Panc1 (cell line): ENCODE results near the gene ADM2. TPM values are rescaled to one million over a fixed set of nuclear protein-coding genes. Genes with fewer than 3 reads are reported as not detected.

ENCODE experiments used
- ATAC-seq: fragments of 200-7000 bp; cut with Tn5 transposase; 2 replicates; pipeline ENCODE4 v1.9.1; 2020; ENCODE audit warnings: mild to moderate bottlenecking, moderate library complexity
- BruUV-seq: library from RNA; stranded (reverse); fragments of 400-500 nt; replicated peaks from 2 replicates; lab custom pipeline; 2021; lab: Mats Ljungman, UMichigan
- CTCF ChIA-PET: fragments of 300-600 bp; sonication (Branson Sonifier 250); formaldehyde crosslinking; loops from one replicate; lab custom pipeline; 2022; ENCODE audit warnings: antibody characterized with exemption; lab: Charles Lee
- POLR2A ChIA-PET: fragments of 300-600 bp; sonication (Branson Sonifier 250); formaldehyde crosslinking; loops from one replicate; lab custom pipeline; 2022; ENCODE audit warnings: antibody characterized with exemption; lab: Charles Lee
- DNase-seq: peaks from one replicate; pipeline ENCODE4 v3.0.0-alpha.2; 2010; ENCODE audit warnings: low read depth, low spot score
- H3K27ac ChIP-seq: 2 replicates; pipeline ENCODE4 v1.5.1; 2011; ENCODE audit warnings: mild to moderate bottlenecking, low read length, inconsistent platforms
- H3K27me3 ChIP-seq: fragments of 200-500 bp; sonication (Bioruptor generic); 2 replicates; pipeline ENCODE4 v1.6.0; 2014; ENCODE audit warnings: low read length, inconsistent platforms; ENCODE audit not compliant: control insufficient read depth, insufficient read depth
- H3K36me3 ChIP-seq: fragments of 200-500 bp; sonication (Bioruptor generic); 2 replicates; pipeline ENCODE4 v1.5.1; 2014; ENCODE audit warnings: inconsistent platforms, mild to moderate bottlenecking, low read length, moderate library complexity; ENCODE audit not compliant: control insufficient read depth, insufficient read depth
- H3K4me1 ChIP-seq: 2 replicates; pipeline ENCODE4 v1.5.1; 2011; ENCODE audit warnings: inconsistent platforms, mild to moderate bottlenecking, low read length, moderate library complexity; ENCODE audit not compliant: control insufficient read depth, insufficient read depth
- H3K4me3 ChIP-seq, 2 experiments: 2 replicates each; pipeline ENCODE4 v1.5.1; 2011 to 2012; ENCODE audit warnings: low read depth in 2 of 2, low read length in 2 of 2, mild to moderate bottlenecking in 2 of 2, inconsistent platforms in 1 of 2, moderate library complexity in 1 of 2
- H3K9me3 ChIP-seq: fragments of 200-500 bp; sonication (Bioruptor generic); 2 replicates; pipeline ENCODE4 v1.5.1; 2014; ENCODE audit warnings: low read depth, mild to moderate bottlenecking, inconsistent platforms, low read length, moderate library complexity; ENCODE audit not compliant: control insufficient read depth, insufficient read depth
- POLR2AphosphoS5 ChIP-seq: IDR thresholded peaks from 2 replicates; pipeline ENCODE4 v1.6.1; 2012; ENCODE audit warnings: mild to moderate bottlenecking, low read depth, low read length, moderate library complexity
- REST ChIP-seq, 2 experiments: IDR thresholded peaks; 2 replicates each; pipeline ENCODE4 v1.6.1; 2011 to 2012; ENCODE audit warnings: low read depth in 2 of 2, control low read depth in 1 of 2, low read length in 1 of 2, mild to moderate bottlenecking in 1 of 2, moderate library complexity in 1 of 2; ENCODE audit not compliant: insufficient read depth in 1 of 2
- SIN3A ChIP-seq: IDR thresholded peaks from 2 replicates; pipeline ENCODE4 v1.6.1; 2012; ENCODE audit warnings: low read depth, mild to moderate bottlenecking, low read length, moderate library complexity, borderline replicate concordance; ENCODE audit not compliant: insufficient read depth
- TCF7L2 ChIP-seq: IDR thresholded peaks from 2 replicates; pipeline ENCODE4 v1.6.1; 2011; ENCODE audit warnings: mild to moderate bottlenecking, low read depth, low read length, inconsistent platforms
- in situ Hi-C: cut with HindIII; loops from 2 replicates; pipeline ENCODE4 v1.10.0; 2016; ENCODE audit warnings: low sequenced_read_pairs, low pct_unique_long_range_greater_than_20kb
- intact Hi-C: fragments of 100-400 bp; cut with micrococcal nuclease; formaldehyde crosslinking; loops from one replicate; pipeline ENCODE4 v1.10.0; 2022; ENCODE audit not compliant: unreplicated experiment
- total RNA-seq: library from RNA; stranded (reverse); gene quantifications from one replicate; pipeline ENCODE4 v1.2.1, GENCODE V29; 2021; ENCODE audit not compliant: unreplicated experiment
- TF ChIP-seq, protein P1 (sequence below): fragments of 450-650 bp; IDR thresholded peaks from 2 replicates; pipeline ENCODE4 v1.5.1; 2017; ENCODE audit warnings: mild to moderate bottlenecking

Gene ADM2
- total RNA-seq, 1 experiment from 2014 or later: 3.9 TPM

GRCh38 chr22:50439314-50439870 is 42.0 kb upstream of the ADM2 start:
- Histone ChIP-seq H3K4me1 (peaks cover 6% of the 10 kb centered on the region), H3K27me3 (no peaks in the 10 kb centered on the region), H3K27ac (no peak overlapping the region), H3K9me3 (no peaks in the 10 kb centered on the region), H3K36me3 (no peaks in the 10 kb centered on the region), H3K4me3 (no peak overlapping the region)
- ChIA-PET CTCF (interaction anchor here (0.6 kb wide), 1 partner anchor 59 kb away, joined by 3 read pairs; no protein-coding TSS in a partner anchor), POLR2A (no interaction called here)
- intact Hi-C loops (no loop called here), in situ Hi-C loops (no loop called here)
- no peak for TF ChIP-seq SIN3A
- no peak for TF ChIP-seq TCF7L2
- TF ChIP-seq POLR2AphosphoS5: no peak
- TF ChIP-seq, protein P1, sequence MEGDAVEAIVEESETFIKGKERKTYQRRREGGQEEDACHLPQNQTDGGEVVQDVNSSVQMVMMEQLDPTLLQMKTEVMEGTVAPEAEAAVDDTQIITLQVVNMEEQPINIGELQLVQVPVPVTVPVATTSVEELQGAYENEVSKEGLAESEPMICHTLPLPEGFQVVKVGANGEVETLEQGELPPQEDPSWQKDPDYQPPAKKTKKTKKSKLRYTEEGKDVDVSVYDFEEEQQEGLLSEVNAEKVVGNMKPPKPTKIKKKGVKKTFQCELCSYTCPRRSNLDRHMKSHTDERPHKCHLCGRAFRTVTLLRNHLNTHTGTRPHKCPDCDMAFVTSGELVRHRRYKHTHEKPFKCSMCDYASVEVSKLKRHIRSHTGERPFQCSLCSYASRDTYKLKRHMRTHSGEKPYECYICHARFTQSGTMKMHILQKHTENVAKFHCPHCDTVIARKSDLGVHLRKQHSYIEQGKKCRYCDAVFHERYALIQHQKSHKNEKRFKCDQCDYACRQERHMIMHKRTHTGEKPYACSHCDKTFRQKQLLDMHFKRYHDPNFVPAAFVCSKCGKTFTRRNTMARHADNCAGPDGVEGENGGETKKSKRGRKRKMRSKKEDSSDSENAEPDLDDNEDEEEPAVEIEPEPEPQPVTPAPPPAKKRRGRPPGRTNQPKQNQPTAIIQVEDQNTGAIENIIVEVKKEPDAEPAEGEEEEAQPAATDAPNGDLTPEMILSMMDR: no peak
- no TSS peak for BruUV-seq
- ATAC-seq: no peak
- DNase-seq: no peak

- POLR2A ChIA-PET: no interaction called here
- ATAC-seq (no peak), DNase-seq (no peak)
- no peaks in the 10 kb centered on the region for H3K27me3 ChIP-seq
- H3K9me3 ChIP-seq: no peaks in the 10 kb centered on the region
- in situ Hi-C loops: no loop called here
- peaks cover 10% of the 10 kb centered on the region for H3K4me1 ChIP-seq
- intact Hi-C loops: no loop called here
- CTCF ChIA-PET: no interaction called here
- no peak overlapping the region for H3K4me3 ChIP-seq
- no peaks in the 10 kb centered on the region for H3K36me3 ChIP-seq
- TF ChIP-seq, protein P1: no peak
- no peak for TF ChIP-seq SIN3A
- BruUV-seq: no TSS peak
- H3K27ac ChIP-seq: no peak overlapping the region
Measured at GRCh38 chr22:50439871-50440331, 41.4 kb upstream of the ADM2 start.

DNA sequence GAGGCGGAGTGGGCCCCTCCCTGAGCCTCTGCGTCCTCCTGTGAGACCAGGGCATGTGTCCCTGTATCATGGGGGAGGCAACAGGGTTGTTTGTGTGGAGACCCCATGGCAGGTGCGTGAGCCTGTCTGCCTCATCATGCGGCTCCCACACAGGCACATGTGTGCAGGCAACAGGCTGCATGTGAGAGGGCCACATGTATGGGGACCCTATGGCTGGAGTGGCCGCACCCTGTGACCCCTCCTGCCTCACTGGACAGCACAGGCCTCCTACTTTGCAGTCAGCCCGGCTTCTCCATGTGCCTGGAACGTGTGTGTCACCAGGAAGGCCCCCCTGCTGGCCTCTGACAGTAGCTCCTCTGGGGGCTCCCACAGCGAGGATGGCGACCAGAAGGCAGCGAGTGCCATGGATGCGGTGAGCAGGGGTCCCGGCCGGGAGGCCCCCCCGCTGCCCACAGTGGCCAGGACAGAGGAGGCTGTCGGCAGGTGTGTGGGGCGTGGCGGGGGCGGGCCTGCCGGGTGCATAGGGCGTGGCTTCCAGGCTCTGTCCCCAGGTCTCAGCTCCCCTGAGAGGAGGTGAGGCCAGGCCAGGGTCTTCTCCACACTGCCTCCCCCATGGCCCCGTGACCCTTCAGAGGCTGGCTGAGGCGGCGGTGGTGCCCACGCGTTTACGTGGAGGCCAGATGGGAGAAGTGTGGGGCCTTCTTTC is 40.6 kb upstream of the ADM2 start:
- BruUV-seq: no TSS peak

More for the DNA sequence above, 40.6 kb upstream of the ADM2 start:
- POLR2A ChIA-PET: no interaction called here
- in situ Hi-C loops: no loop called here
- Histone ChIP-seq H3K27me3 (no peaks in the 10 kb centered on the region), H3K9me3 (no peaks in the 10 kb centered on the region), H3K4me1 (peaks cover 18% of the 10 kb centered on the region), H3K27ac (no peak overlapping the region), H3K4me3 (no peak overlapping the region), H3K36me3 (no peaks in the 10 kb centered on the region)
- TF ChIP-seq TCF7L2 (no peak), SIN3A (no peak), POLR2AphosphoS5 (no peak), REST (IDR thresholded peaks at IDR 0.05; ENCODE audit: insufficient read depth in 1 of 2, low read depth in 2 of 2, low read length in 1 of 2) (no peak)
- TF ChIP-seq, protein P1: no peak
- DNase-seq: no peak
- no peak for ATAC-seq
- intact Hi-C loops: no loop called here
- CTCF ChIA-PET: no interaction called here
